ENCODE measurements around the gene CRLF1. TPM values are rescaled to one million over a fixed set of nuclear protein-coding genes. Genes with fewer than 3 reads are reported as not detected.

The CRLF1 gene
- total and polyA plus RNA-seq, 2 experiments from 2014 or later: 18.1 to 19.7 TPM

- H3K4me3 ChIP-seq: no peak overlapping the region
- DNase-seq (ENCODE audit: low spot score): no peak
Observed at GRCh38 chr19:18650468-18651041, 44.0 kb upstream of the CRLF1 start.

GRCh38 chr19:18650021-18650390, 43.4 kb upstream of the CRLF1 start:
- no peak overlapping the region for H2AFZ ChIP-seq

More at GRCh38 chr19:18650468-18651041, 44.0 kb upstream of the CRLF1 start:
- Histone ChIP-seq H3K36me3 (ENCODE audit: insufficient read depth) (no peaks in the 10 kb centered on the region), H3K4me2 (no peak overlapping the region), H3K27me3 (ENCODE audit: insufficient read depth) (no peaks in the 10 kb centered on the region), H4K20me1 (replicated peaks; ENCODE audit: insufficient read depth) (no peaks in the 10 kb centered on the region; the same call in 1 of the 2 replicates), H3F3A (replicated peaks; ENCODE audit: low read depth) (peaks cover 3% of the 10 kb centered on the region; the same call in 1 of the 2 replicates), H3K27ac (ENCODE audit: low read depth) (no peak overlapping the region), H2AFZ (no peak overlapping the region), H3K79me2 (replicated peaks; ENCODE audit: insufficient read depth) (peaks cover 4% of the 10 kb centered on the region; the same call in 1 of the 2 replicates), H3K9me2 (ENCODE audit: insufficient read depth) (0 out of 2 replicates have a peak, but pooled peaks cover 6% of the 10 kb centered on the region), H3K4me1 (ENCODE audit: insufficient read depth) (peaks cover 9% of the 10 kb centered on the region; the same call in 1 of the 2 replicates)
- no peak for TF ChIP-seq POLR2AphosphoS5 (IDR thresholded peaks at IDR 0.05; ENCODE audit: low read depth)
- no peak overlapping the region for H3K27ac Mint-ChIP-seq
- no peak overlapping the region for H3K4me3 Mint-ChIP-seq
- no peaks in the 10 kb centered on the region; the same call in 1 of the 3 replicates for H3K9me3 Mint-ChIP-seq
- ATAC-seq: peak; percentile 33
- peaks cover 16% of the 10 kb centered on the region for H3K27me3 Mint-ChIP-seq (ENCODE audit: insufficient read depth, low read depth, poor library complexity)
- peaks cover 34% of the 10 kb centered on the region for H3K4me1 Mint-ChIP-seq
- H3K36me3 Mint-ChIP-seq (ENCODE audit: low read depth): no peaks in the 10 kb centered on the region; the same call in 2 of the 3 replicates

More at GRCh38 chr19:18650021-18650390, 43.4 kb upstream of the CRLF1 start:
- H3K27me3 Mint-ChIP-seq (ENCODE audit: insufficient read depth, low read depth, poor library complexity): peaks cover 17% of the 10 kb centered on the region
- H3K36me3 ChIP-seq (ENCODE audit: insufficient read depth): no peaks in the 10 kb centered on the region
- no peak overlapping the region for H3K4me3 Mint-ChIP-seq
- H3K4me2 ChIP-seq: no peak overlapping the region
- no peak overlapping the region; the same call in 1 of the 2 replicates for H3K27ac Mint-ChIP-seq
- H3F3A ChIP-seq (replicated peaks; ENCODE audit: low read depth): peaks cover 3% of the 10 kb centered on the region; the same call in 1 of the 2 replicates
- peaks cover 4% of the 10 kb centered on the region; the same call in 1 of the 2 replicates for H3K79me2 ChIP-seq (replicated peaks; ENCODE audit: insufficient read depth)
- peaks cover 40% of the 10 kb centered on the region for H3K4me1 Mint-ChIP-seq
- ATAC-seq (peak; percentile 6; the same call in 1 of the 3 replicates), DNase-seq (ENCODE audit: low spot score) (no peak)
- no peaks in the 10 kb centered on the region; the same call in 2 of the 3 replicates for H3K36me3 Mint-ChIP-seq (ENCODE audit: low read depth)
- H4K20me1 ChIP-seq (replicated peaks; ENCODE audit: insufficient read depth): no peaks in the 10 kb centered on the region; the same call in 1 of the 2 replicates
- H3K9me3 Mint-ChIP-seq: no peaks in the 10 kb centered on the region; the same call in 1 of the 3 replicates
- H3K4me3 ChIP-seq: no peak overlapping the region
- H3K4me1 ChIP-seq (ENCODE audit: insufficient read depth): peaks cover 12% of the 10 kb centered on the region; the same call in 1 of the 2 replicates
- TF ChIP-seq, protein P1, sequence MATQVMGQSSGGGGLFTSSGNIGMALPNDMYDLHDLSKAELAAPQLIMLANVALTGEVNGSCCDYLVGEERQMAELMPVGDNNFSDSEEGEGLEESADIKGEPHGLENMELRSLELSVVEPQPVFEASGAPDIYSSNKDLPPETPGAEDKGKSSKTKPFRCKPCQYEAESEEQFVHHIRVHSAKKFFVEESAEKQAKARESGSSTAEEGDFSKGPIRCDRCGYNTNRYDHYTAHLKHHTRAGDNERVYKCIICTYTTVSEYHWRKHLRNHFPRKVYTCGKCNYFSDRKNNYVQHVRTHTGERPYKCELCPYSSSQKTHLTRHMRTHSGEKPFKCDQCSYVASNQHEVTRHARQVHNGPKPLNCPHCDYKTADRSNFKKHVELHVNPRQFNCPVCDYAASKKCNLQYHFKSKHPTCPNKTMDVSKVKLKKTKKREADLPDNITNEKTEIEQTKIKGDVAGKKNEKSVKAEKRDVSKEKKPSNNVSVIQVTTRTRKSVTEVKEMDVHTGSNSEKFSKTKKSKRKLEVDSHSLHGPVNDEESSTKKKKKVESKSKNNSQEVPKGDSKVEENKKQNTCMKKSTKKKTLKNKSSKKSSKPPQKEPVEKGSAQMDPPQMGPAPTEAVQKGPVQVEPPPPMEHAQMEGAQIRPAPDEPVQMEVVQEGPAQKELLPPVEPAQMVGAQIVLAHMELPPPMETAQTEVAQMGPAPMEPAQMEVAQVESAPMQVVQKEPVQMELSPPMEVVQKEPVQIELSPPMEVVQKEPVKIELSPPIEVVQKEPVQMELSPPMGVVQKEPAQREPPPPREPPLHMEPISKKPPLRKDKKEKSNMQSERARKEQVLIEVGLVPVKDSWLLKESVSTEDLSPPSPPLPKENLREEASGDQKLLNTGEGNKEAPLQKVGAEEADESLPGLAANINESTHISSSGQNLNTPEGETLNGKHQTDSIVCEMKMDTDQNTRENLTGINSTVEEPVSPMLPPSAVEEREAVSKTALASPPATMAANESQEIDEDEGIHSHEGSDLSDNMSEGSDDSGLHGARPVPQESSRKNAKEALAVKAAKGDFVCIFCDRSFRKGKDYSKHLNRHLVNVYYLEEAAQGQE (IDR thresholded peaks at IDR 0.05; ENCODE audit: unreplicated experiment): no peak
- TF ChIP-seq, protein P2, sequence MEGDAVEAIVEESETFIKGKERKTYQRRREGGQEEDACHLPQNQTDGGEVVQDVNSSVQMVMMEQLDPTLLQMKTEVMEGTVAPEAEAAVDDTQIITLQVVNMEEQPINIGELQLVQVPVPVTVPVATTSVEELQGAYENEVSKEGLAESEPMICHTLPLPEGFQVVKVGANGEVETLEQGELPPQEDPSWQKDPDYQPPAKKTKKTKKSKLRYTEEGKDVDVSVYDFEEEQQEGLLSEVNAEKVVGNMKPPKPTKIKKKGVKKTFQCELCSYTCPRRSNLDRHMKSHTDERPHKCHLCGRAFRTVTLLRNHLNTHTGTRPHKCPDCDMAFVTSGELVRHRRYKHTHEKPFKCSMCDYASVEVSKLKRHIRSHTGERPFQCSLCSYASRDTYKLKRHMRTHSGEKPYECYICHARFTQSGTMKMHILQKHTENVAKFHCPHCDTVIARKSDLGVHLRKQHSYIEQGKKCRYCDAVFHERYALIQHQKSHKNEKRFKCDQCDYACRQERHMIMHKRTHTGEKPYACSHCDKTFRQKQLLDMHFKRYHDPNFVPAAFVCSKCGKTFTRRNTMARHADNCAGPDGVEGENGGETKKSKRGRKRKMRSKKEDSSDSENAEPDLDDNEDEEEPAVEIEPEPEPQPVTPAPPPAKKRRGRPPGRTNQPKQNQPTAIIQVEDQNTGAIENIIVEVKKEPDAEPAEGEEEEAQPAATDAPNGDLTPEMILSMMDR (conservative IDR thresholded peaks at IDR 0.05; ENCODE audit: low read depth in 2 of 2): no peak
- TF ChIP-seq CREB1 (CRISPR knock-in tag; IDR thresholded peaks at IDR 0.05; ENCODE audit: low read depth) (no peak), STAT1 (IDR thresholded peaks at IDR 0.05; ENCODE audit: unreplicated experiment) (no peak), ZNF462 (CRISPR knock-in tag; IDR thresholded peaks at IDR 0.05) (no peak), NANOG (IDR thresholded peaks at IDR 0.05; ENCODE audit: borderline replicate concordance) (no peak), EZH2phosphoT487 (IDR thresholded peaks at IDR 0.05; ENCODE audit: unreplicated experiment) (no peak), ZNF114 (CRISPR knock-in tag; IDR thresholded peaks at IDR 0.05) (no peak)
- H3K27ac ChIP-seq (ENCODE audit: low read depth): 0 out of 2 replicates have a peak overlapping the region, but pooled peaks have one; percentile 55
- H3K9me2 ChIP-seq (ENCODE audit: insufficient read depth): 0 out of 2 replicates have a peak, but pooled peaks cover 6% of the 10 kb centered on the region
- H3K27me3 ChIP-seq (ENCODE audit: insufficient read depth): no peaks in the 10 kb centered on the region
